Urothelium cell line (cell line): ENCODE measurements around the gene SLC9A5.

Experiments
- DNase-seq: peaks from one replicate; pipeline ENCODE4 v3.0.0; 2011; ENCODE audit warnings: low spot score, mixed read lengths
- FAIRE-seq: peaks from 2 replicates; lab custom pipeline; 2011; peaks lifted over from hg19 to GRCh38; lab: Jason Lieb, UNC

Gene SLC9A5

GRCh38 chr16:67248401-67249177 lies at the start of gene SLC9A5:
SLC9A5 (plus strand) TSS chr16:67248979; CDS start chr16:67249015, 36 bp downstream.
- no peak for FAIRE-seq
- peak; percentile 51 for DNase-seq

GRCh38 chr16:67199011-67199807 lies 49.6 kb upstream of the SLC9A5 start, which contains the start of gene ELMO3:
ELMO3 (plus strand) TSS chr16:67199131; CDS start chr16:67199327, 196 bp downstream.
- FAIRE-seq (no peak), DNase-seq (no peak)

- FAIRE-seq (no peak), DNase-seq (no peak)
These were observed 49.0 kb upstream of the SLC9A5 start for GRCh38 chr16:67199808-67200198.

- DNase-seq (no peak), FAIRE-seq (no peak)
These were observed 48.3 kb upstream of the SLC9A5 start for GRCh38 chr16:67200491-67200890.

GRCh38 chr16:67201411-67202345 lies 47.1 kb upstream of the SLC9A5 start:
- FAIRE-seq, result no peak

GRCh38 chr16:67202426-67202825 lies 46.4 kb upstream of the SLC9A5 start:
- no peak for DNase-seq

More at GRCh38 chr16:67201411-67202345, 47.1 kb upstream of the SLC9A5 start:
- no peak for DNase-seq

GRCh38 chr16:67202956-67203493 lies 45.8 kb upstream of the SLC9A5 start:
- FAIRE-seq, result no peak

More at GRCh38 chr16:67202426-67202825, 46.4 kb upstream of the SLC9A5 start:
- FAIRE-seq, result no peak

GRCh38 chr16:67204076-67204475 lies 44.7 kb upstream of the SLC9A5 start:
- DNase-seq (no peak), FAIRE-seq (no peak)

More at GRCh38 chr16:67202956-67203493, 45.8 kb upstream of the SLC9A5 start:
- no peak for DNase-seq

- no peak for DNase-seq
- FAIRE-seq, result no peak
These were observed 42.5 kb upstream of the SLC9A5 start for GRCh38 chr16:67206129-67206837.

GRCh38 chr16:67206838-67207248 lies 41.9 kb upstream of the SLC9A5 start:
- FAIRE-seq (no peak), DNase-seq (no peak)

- no peak for FAIRE-seq
- DNase-seq, result no peak
These were observed 41.3 kb upstream of the SLC9A5 start for GRCh38 chr16:67207249-67208091.

GRCh38 chr16:67208154-67208896 lies 40.5 kb upstream of the SLC9A5 start:
- no peak for FAIRE-seq
- DNase-seq, result no peak

GRCh38 chr16:67209565-67209964 lies 39.2 kb upstream of the SLC9A5 start:
- no peak for DNase-seq
- FAIRE-seq, result no peak

- FAIRE-seq, result no peak
These were observed 38.5 kb upstream of the SLC9A5 start for GRCh38 chr16:67210069-67210937.

GRCh38 chr16:67211674-67212073 lies 37.1 kb upstream of the SLC9A5 start:
- FAIRE-seq, result no peak

More at GRCh38 chr16:67210069-67210937, 38.5 kb upstream of the SLC9A5 start:
- no peak for DNase-seq

GRCh38 chr16:67212766-67213165 lies 36.0 kb upstream of the SLC9A5 start:
- DNase-seq, result peak; percentile 55
- FAIRE-seq, result no peak

More at GRCh38 chr16:67211674-67212073, 37.1 kb upstream of the SLC9A5 start:
- no peak for DNase-seq
